ENCODE measurements around the gene GRIP1.

GRIP1 gene

GRCh38 chr12:66694666-66695613 lies 16.1 kb upstream of the GRIP1 start:
- DNase-seq (ENCODE audit: insufficient read length, low spot score) (no peak), FAIRE-seq (no peak)

DNA sequence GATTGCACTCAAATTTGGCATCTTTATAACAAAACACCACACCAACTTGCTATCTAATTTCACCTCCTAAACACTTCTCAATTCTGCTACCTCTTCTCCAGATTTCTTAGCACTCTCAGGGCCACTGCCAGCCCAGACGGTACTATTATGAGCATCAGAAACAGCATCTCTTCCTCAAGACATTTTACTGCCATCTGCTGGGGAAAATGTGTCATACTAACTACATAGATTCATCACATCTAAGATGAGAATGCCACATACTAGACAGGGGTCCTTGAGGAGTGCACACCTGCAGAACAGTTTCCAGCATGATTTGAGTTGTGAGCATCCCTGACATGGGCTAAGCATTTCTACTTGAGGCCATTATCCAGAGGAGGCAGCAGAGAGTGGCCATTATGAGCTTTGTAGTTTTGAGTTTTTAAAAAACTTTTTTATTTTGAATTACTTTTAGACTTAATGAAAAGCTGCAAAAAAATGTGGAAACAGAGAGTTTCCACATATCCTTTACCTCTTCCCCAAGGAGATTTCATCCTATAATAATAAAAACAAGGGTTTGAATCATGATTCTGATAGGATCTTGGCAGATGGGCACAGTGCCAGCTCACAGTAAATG lies 15.1 kb upstream of the GRIP1 start:
- peak; percentile 22 for DNase-seq (ENCODE audit: insufficient read length, low spot score)
- no peak for FAIRE-seq

DNA sequence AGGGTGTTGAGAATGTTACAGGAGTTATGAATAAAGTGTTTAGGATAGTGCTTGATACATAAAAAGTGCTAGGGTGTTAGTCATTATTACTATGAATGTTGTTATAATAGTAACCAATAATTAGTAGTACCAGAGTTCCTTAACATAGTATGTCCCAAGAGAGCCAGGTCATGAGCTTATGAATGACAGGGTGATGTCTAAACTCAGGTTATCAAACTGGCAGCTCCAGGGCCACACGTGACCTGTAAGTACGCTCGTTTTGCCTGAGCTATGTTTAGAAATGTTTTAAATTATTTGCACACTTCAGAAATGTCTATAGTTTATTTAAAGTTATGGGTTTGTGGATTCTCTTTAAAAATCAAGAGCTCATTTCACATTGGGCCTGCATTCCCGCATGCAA lies 14.1 kb upstream of the GRIP1 start:
- FAIRE-seq (no peak), DNase-seq (ENCODE audit: insufficient read length, low spot score) (no peak)

- DNase-seq (ENCODE audit: insufficient read length, low spot score) (no peak), FAIRE-seq (no peak)
These were observed 13.3 kb upstream of the GRIP1 start for GRCh38 chr12:66692170-66692569.

DNA sequence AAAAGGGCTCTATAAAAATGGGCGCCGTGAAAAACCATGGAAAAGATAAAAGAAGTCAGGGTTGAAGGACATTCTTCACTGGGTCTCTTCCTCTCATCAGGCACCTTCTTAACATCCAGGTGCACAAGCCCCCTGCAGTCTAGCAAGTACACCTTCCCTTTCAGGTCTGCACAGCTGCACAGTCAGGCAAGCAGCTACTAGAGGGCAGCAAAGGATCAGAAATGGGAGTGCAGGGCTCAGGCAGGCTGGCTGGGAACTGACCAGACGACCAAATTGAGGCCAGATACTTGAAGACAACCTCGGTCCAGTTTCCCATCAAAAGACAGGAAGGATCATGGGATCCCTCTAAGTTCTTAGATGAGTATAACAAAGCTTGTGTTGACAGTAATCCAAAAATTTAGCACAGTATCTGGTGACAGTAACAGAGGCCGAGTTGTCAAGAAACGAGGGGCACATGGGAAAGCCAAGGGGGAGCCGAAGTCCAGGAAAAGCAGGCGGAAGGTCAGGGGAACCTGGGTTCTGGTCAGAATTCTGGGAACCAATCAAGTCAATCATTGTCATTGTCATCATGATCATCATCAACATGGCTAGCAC lies 10.1 kb upstream of the GRIP1 start:
- DNase-seq (ENCODE audit: insufficient read length, low spot score), result peak; percentile 19

DNA sequence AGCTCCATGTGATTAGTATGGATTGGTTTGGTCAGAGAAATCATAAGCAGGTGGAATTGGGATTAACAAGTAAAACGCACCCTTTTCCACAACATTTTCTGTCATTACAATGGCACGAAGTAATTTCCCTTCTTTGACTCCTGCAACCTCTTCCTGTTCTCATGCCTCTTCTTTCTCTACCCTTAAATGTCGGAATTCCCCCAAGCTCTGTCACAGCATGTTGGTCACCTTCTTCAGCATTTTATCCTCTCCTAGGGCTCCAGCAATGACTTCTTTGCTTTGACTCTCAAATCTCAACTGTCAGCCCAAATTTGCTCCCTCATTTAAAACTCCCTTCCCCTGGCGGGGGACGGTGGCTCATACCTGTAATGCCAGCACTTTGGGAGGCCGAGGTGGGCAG lies 5.3 kb upstream of the GRIP1 start:
- no peak for FAIRE-seq
- DNase-seq (ENCODE audit: insufficient read length, low spot score), result no peak

More for the DNA sequence above, 10.1 kb upstream of the GRIP1 start:
- FAIRE-seq, result no peak

- FAIRE-seq (no peak), DNase-seq (ENCODE audit: insufficient read length, low spot score) (no peak)
These were observed 4.9 kb upstream of the GRIP1 start for GRCh38 chr12:66683822-66684221.

GRCh38 chr12:66683073-66683472 lies 4.2 kb upstream of the GRIP1 start:
- no peak for FAIRE-seq
- no peak for DNase-seq (ENCODE audit: insufficient read length, low spot score)

GRCh38 chr12:66679461-66680084 lies 697 bp upstream of the GRIP1 start:
- DNase-seq (ENCODE audit: insufficient read length, low spot score) (no peak), FAIRE-seq (no peak)

DNA sequence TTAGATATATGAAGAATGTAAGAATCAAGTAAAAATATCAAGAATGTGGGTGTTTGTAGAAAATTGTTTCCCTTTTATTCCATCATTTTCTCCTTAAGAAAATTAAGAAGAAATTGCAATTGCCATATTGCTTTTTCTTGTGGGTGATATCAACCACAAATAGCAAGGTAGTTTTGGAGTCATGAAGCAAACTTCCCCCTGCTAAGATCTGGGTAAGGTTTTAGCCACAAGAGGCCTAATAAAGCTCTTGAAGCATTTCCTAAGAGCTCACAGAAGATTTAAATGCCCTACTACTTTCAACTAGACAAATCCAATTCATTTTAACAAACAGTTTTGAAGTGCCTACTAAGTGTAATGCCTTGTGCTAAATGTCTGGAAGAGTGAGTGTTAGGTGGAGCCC lies 2.6 kb downstream of the GRIP1 start:
- DNase-seq (ENCODE audit: insufficient read length, low spot score) (no peak), FAIRE-seq (no peak)

- FAIRE-seq (no peak), DNase-seq (ENCODE audit: insufficient read length, low spot score) (no peak)
These were observed 4.3 kb downstream of the GRIP1 start for GRCh38 chr12:66674495-66675122.

DNA sequence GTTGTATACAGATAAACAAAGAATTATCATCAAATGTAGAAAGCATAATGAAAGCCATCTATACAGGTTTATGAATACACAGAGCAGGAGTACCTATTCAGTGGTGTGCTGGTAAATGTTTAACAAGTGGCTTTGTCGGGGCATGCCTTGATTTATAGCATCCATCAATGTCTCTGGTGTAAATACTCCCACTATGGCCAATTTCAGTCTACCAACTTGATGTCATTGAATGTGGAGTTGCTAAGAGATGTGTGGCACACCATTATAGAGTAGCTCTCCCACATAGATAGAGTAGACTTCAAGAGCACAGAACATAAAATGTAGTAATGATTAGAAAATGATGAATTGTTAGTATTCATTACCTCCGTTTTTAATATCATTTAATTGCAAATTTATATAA lies 9.3 kb downstream of the GRIP1 start:
- no peak for FAIRE-seq
- no peak for DNase-seq (ENCODE audit: insufficient read length, low spot score)

- DNase-seq (ENCODE audit: insufficient read length, low spot score) (no peak), FAIRE-seq (no peak)
These were observed 10.6 kb downstream of the GRIP1 start for GRCh38 chr12:66668311-66668710.

DNA sequence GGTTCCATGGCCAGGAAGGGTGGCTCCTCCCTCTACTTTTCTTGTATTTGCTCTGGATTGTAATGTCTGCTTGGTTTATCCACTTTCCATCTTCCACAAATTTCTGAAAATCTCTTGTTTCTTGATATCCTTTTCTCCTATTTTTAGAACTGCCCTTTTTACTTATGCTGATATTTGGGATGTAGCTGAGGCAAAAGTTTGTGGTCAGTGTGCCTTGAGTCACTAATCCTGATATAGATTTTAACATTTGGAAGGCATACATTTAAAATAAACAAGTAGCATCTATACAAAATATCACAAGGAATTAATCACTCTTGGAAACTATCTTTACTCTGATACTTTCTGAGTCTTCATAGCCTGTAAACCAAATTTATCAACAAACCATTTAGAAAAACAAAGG lies 11.0 kb downstream of the GRIP1 start:
- FAIRE-seq, result no peak
- DNase-seq (ENCODE audit: insufficient read length, low spot score), result no peak

DNA sequence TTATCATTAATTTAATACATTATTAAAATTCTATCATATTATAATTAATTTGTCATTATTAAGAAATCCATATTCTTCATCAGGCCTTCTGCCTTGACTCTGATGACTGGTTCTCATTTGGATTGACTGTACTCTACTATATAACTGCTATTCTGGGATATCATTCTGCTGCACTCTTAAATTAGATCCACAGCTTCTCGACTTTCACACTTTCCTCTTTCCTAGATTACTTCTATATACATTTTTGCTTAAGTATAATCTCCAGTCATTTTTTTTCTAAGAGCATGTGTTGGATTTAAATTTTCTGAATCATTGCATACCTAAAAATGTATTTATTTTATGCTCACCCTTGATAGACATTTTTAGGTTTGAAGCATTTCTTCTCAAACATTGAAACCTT lies 12.4 kb downstream of the GRIP1 start:
- FAIRE-seq (no peak), DNase-seq (ENCODE audit: insufficient read length, low spot score) (no peak)

DNA sequence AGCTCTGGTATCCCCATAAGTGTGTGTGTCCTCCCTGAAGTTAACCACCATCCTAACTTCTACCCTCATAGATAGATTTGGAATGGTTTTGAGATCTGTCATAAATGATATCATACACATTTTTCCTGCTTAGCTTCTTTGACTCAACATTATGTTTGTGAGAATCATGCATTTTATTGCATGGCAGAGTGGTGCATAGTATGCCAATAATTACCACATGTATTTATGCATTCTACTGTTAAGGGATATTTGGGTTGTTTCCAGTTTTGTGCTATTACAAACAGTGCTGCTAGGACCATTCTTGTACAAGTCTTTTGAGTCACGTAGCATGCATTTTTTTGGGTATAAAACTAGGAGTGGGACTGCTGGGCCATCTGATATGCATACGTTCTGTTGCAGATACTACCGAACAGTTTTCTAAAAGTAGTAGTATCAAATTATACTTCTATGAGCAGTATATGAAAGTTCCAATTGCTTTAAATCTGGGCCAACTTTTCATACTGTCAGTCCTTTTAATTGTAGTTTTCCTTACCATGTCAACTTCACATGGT lies 13.4 kb downstream of the GRIP1 start:
- no peak for DNase-seq (ENCODE audit: insufficient read length, low spot score)
- no peak for FAIRE-seq

GRCh38 chr12:66664076-66664475 lies 14.8 kb downstream of the GRIP1 start:
- no peak for DNase-seq (ENCODE audit: insufficient read length, low spot score)
- FAIRE-seq, result no peak

GRCh38 chr12:66663611-66664010 lies 15.3 kb downstream of the GRIP1 start:
- DNase-seq (ENCODE audit: insufficient read length, low spot score) (no peak), FAIRE-seq (no peak)

GRCh38 chr12:66662729-66663128 lies 16.1 kb downstream of the GRIP1 start:
- FAIRE-seq, result no peak

GRCh38 chr12:66662179-66662578 lies 16.7 kb downstream of the GRIP1 start:
- no peak for FAIRE-seq
- no peak for DNase-seq (ENCODE audit: insufficient read length, low spot score)

More at GRCh38 chr12:66662729-66663128, 16.1 kb downstream of the GRIP1 start:
- peak; percentile 4 for DNase-seq (ENCODE audit: insufficient read length, low spot score)

Data from HTR-8/SVneo (cell line).